Left lung (tissue), 10 donors: ENCODE results near the gene SPO11. TPM values are rescaled to one million over a fixed set of nuclear protein-coding genes. Genes with fewer than 3 reads are reported as not detected.
"Not testable (repeated sequence)": the region's sequence is repeated elsewhere in the genome, so short reads cannot be mapped to it uniquely, and the experiment has no call there.

Source experiments
- ATAC-seq: fragments of 200-7000 bp; cut with Tn5 transposase; one replicate; pipeline ENCODE4 v1.9.1; 2020; ENCODE audit warnings: moderate library complexity
- DNase-seq, 4 donors: peaks; one replicate each; pipeline ENCODE4 v3.0.0-alpha.2; 2013 to 2020
- H3K27ac ChIP-seq, 2 donors: fragments of 200-600 bp; sonication (generic) in 1 of 2; one replicate each; pipeline versions ENCODE4 v1.5.0 to v1.8.0; 2020 to 2021
- H3K27me3 ChIP-seq, 2 donors: fragments of 200-600 bp; sonication (generic) in 1 of 2; one replicate each; pipeline versions ENCODE4 v1.5.0 to v1.8.0; 2020 to 2021
- H3K36me3 ChIP-seq, 2 donors: fragments of 200-600 bp; sonication (generic) in 1 of 2; one replicate each; pipeline versions ENCODE4 v1.5.0 to v1.8.0; 2020 to 2021
- H3K4me1 ChIP-seq, 2 donors: fragments of 200-600 bp; one replicate each; pipeline ENCODE4 v1.8.0; 2021
- H3K4me3 ChIP-seq, 2 donors: fragments of 200-600 bp; sonication (generic) in 1 of 2; one replicate each; pipeline versions ENCODE4 v1.5.0 to v1.8.0; 2020 to 2021; ENCODE audit warnings: mild to moderate bottlenecking in 1 of 2
- H3K9me3 ChIP-seq, 2 donors: fragments of 200-600 bp; sonication (generic) in 1 of 2; one replicate each; pipeline versions ENCODE4 v1.5.0 to v1.8.0; 2020 to 2021
- intact Hi-C, 2 donors: fragments of 100-400 bp; cut with DNase I; formaldehyde crosslinking; loops; one replicate each; pipeline versions ENCODE4 v1.11.2 to v1.14.2; 2022
- polyA plus RNA-seq, 6 donors: library from polyadenylated mRNA; unstranded; fragments of 120-200 nt; gene quantifications; one replicate each; pipeline ENCODE4 v1.2.1, GENCODE V29; 2013; ENCODE audit not compliant: insufficient read length in 6 of 6
- total RNA-seq, 2 donors: library from RNA; stranded (reverse); fragmentation: NEBNext Ultra II Directional; extraction: Animal tissue kit (Norgen Biotek cat#: 25700); gene quantifications; one replicate each; pipeline ENCODE4 v1.2.1, GENCODE V29; 2021
- TF ChIP-seq, protein P1 (sequence below), 2 donors: fragments of 200-600 bp; sonication (generic) in 1 of 2; IDR thresholded peaks; one replicate each; pipeline versions ENCODE4 v1.5.0 to v1.8.0; 2021; ENCODE audit warnings: antibody characterized with exemption in 2 of 2
- donor health status: DM: no; HTN: yes; CAD: no.
- donor health status: DM: no; HTN: no; CAD: no.

SPO11 gene
- total and polyA plus RNA-seq, 8 donors, result not detected

DNA sequence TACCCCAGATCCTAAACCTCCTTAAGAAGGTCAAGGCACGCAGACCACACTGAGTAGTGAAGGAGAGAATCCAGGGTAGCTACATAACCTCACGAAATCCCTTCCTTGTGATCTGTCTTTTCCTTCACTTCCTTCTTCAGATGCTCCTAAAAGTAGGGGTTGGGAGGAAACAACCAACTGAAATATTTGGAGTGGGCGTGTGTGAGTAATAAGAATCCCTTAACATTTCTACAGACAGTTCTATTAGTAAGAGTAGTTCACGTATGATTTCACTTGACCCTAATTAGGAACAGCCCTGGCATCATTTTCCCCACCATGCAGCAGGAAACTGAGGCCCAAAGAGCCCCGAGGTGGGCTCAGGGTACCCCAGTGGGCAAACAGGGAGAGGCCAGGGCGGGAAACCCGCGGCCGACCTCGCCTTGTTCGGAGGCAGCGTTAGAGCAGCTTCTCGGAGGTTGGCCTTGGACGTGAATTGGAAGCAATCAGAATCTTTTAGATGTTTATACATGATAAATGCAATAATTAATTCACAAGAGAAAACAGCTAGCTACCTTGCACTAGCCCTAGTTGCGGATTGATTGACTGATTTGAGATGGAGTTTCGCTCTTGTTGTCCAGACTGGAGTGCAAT, 20.6 kb downstream of the SPO11 start:
- Histone ChIP-seq H3K27ac (no peak overlapping the region), H3K27me3 (peaks cover 0 to 19% of the 10 kb centered on the region in 2 donors), H3K36me3 (no peaks in the 10 kb centered on the region), H3K4me1 (peaks cover 7 to 18% of the 10 kb centered on the region in 2 donors), H3K4me3 (no peak overlapping the region), H3K9me3 (no peaks in the 10 kb centered on the region)
- no peak for DNase-seq
- TF ChIP-seq, protein P1, sequence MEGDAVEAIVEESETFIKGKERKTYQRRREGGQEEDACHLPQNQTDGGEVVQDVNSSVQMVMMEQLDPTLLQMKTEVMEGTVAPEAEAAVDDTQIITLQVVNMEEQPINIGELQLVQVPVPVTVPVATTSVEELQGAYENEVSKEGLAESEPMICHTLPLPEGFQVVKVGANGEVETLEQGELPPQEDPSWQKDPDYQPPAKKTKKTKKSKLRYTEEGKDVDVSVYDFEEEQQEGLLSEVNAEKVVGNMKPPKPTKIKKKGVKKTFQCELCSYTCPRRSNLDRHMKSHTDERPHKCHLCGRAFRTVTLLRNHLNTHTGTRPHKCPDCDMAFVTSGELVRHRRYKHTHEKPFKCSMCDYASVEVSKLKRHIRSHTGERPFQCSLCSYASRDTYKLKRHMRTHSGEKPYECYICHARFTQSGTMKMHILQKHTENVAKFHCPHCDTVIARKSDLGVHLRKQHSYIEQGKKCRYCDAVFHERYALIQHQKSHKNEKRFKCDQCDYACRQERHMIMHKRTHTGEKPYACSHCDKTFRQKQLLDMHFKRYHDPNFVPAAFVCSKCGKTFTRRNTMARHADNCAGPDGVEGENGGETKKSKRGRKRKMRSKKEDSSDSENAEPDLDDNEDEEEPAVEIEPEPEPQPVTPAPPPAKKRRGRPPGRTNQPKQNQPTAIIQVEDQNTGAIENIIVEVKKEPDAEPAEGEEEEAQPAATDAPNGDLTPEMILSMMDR (IDR thresholded peaks at IDR 0.05), result no peak
- no peak for ATAC-seq
- intact Hi-C loops, result no loop called here

DNA sequence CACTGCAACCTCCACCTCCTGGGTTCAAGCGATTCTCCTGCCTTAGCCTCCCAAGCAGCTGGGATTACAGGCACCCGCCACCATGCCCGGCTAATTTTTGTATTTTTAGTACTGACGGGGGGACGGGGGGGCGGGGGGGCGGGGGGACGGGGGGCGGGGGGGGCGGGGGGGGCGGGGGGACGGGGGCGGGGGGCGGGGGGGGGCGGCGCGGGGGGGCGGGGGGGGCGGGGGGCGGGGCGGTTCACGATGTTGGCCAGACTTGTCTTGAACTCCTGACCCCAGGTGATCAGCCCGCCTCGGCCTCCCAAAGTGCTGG, 21.1 kb downstream of the SPO11 start:
- DNase-seq, H3K36me3 ChIP-seq, ATAC-seq, intact Hi-C loops, H3K9me3 ChIP-seq: not testable (repeated sequence)
- H3K4me1 ChIP-seq, result peaks cover 7 to 18% of the 10 kb centered on the region in 2 donors
- peak overlapping the region; percentile 64 to 90 for H3K27ac ChIP-seq
- peaks cover 0 to 19% of the 10 kb centered on the region in 2 donors for H3K27me3 ChIP-seq
- H3K4me3 ChIP-seq, result peak overlapping the region; percentile 81 to 94

DNA sequence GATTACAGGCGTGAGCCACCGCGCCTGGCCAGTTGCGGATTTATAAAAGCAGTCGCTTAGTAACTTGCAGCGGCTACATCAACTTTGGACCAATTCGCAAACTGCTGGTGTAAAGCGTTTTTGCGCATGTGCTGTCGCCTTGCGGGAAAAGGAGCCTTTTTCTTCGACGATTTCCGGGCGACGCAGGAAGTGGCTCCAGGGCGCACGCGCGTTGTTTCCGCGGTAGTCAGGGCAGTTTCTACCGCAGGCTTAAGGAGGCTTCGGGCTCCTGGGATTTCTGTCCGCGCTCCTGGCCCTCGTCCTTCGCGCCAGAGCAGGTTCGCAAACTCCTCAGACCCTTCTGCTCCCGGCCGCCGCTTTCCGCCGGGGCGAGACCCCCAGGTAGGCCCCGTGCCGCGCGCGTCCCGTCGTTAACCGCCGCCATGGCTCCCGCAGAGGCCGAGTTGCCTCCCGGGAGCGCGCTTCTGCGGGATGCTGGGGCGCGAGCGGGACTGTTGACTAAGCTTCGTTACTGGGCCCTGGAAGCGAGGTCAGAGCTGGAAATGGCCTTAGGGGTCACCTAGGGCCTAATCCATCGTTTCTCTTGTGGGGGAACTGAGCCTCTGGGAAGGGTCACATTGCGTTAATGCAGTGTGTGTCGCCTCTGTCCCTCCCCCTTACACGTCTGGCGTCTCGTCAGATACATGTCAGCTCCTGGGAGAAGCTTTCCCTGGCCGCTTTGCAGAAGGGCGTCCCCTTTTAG, 21.6 kb downstream of the SPO11 start, which contains the start of gene RAE1:
Gene RAE1 (plus strand): TSS at position 214 of the 742 bp plus-strand sequence. CDS start 2,784 bp downstream, outside the sequence.
- no peaks in the 10 kb centered on the region for H3K36me3 ChIP-seq
- peak within 1 kb of the TSS; percentile 81 to 94 for H3K4me3 ChIP-seq
- TF ChIP-seq, protein P1 (IDR thresholded peaks at IDR 0.05), result no peak
- peak within 1 kb of the TSS; percentile 64 to 90 for H3K27ac ChIP-seq
- ATAC-seq, result peak; percentile 93
- H3K27me3 ChIP-seq, result peaks cover 0 to 19% of the 10 kb centered on the region in 2 donors
- H3K4me1 ChIP-seq, result peaks cover 7 to 18% of the 10 kb centered on the region in 2 donors
- peak; percentile 91 to 96 (median 93) for DNase-seq
- intact Hi-C loops, result no loop called here
- H3K9me3 ChIP-seq, result no peaks in the 10 kb centered on the region

DNA sequence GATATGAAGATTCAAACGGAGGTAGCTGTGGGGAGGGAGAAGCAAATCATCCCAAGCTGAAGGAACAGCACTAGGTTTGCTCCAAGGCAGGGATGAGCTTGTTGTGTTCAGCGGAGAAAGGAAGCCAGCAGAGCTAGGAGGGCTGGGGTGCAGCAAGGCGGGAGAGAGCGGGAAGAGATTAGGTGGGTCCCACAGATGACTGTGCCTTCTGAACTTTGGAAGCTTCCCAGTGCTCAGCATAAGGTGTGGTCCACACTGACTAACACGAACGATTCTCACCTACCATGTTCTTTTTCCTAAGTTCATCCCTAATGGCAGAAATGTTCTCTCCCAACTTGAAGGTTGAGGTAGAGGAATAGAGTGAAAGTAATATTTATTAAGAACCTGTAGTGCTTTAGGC, 22.7 kb downstream of the SPO11 start:
- no peak for DNase-seq
- TF ChIP-seq, protein P1 (IDR thresholded peaks at IDR 0.05), result no peak
- Histone ChIP-seq H3K27me3 (peaks cover 0 to 14% of the 10 kb centered on the region in 2 donors), H3K4me1 (peaks cover 7 to 18% of the 10 kb centered on the region in 2 donors), H3K4me3 (peak overlapping the region in 1 of 2 donors; percentile 94), H3K9me3 (no peaks in the 10 kb centered on the region), H3K36me3 (no peaks in the 10 kb centered on the region), H3K27ac (no peak overlapping the region)
- intact Hi-C loops, result no loop called here
- ATAC-seq, result no peak

DNA sequence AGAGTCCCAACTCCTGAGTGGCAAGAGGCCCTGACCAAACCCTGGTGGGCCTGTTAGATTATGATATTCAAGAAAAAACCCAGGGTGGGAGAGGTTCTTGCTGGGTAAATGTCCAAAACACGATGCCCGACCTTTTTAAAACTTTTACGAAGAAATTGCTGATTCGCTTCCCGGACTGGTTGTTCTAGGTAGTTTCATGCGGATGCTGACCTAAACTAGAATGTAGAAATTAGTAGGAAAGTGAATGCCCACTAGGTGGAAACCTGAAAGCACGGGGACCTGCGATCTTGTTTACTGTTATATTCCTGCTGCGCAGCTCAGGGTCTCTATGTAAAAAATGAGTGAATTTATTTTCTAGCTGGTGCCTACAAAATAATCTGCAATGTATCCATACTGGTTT, 23.7 kb downstream of the SPO11 start:
- Histone ChIP-seq H3K9me3 (no peaks in the 10 kb centered on the region), H3K4me1 (peaks cover 7 to 18% of the 10 kb centered on the region in 2 donors), H3K36me3 (no peaks in the 10 kb centered on the region), H3K27me3 (peaks cover 0 to 7% of the 10 kb centered on the region in 2 donors), H3K4me3 (no peak overlapping the region), H3K27ac (no peak overlapping the region)
- TF ChIP-seq, protein P1 (IDR thresholded peaks at IDR 0.05), result no peak
- ATAC-seq, result no peak
- no peak for DNase-seq
- intact Hi-C loops, result no loop called here
